Astrocyte (in vitro differentiated cells and primary cell): ENCODE measurements around the gene AMPH.

Source experiments
- EZH2 ChIP-seq: IDR thresholded peaks from 2 replicates; pipeline ENCODE4 v1.6.1; 2012; ENCODE audit warnings: mild to moderate bottlenecking, low read length, inconsistent platforms; ENCODE audit not compliant: insufficient read depth
- TF ChIP-seq, protein P1 (sequence below): IDR thresholded peaks from 2 replicates; pipeline ENCODE4 v1.5.1; 2011; ENCODE audit warnings: low read depth, mild to moderate bottlenecking, inconsistent platforms, low read length, moderate library complexity; ENCODE audit not compliant: insufficient read depth

GRCh38 chr7:38383281-38383680, 247.9 kb downstream of the AMPH start:
- TF ChIP-seq, protein P1, sequence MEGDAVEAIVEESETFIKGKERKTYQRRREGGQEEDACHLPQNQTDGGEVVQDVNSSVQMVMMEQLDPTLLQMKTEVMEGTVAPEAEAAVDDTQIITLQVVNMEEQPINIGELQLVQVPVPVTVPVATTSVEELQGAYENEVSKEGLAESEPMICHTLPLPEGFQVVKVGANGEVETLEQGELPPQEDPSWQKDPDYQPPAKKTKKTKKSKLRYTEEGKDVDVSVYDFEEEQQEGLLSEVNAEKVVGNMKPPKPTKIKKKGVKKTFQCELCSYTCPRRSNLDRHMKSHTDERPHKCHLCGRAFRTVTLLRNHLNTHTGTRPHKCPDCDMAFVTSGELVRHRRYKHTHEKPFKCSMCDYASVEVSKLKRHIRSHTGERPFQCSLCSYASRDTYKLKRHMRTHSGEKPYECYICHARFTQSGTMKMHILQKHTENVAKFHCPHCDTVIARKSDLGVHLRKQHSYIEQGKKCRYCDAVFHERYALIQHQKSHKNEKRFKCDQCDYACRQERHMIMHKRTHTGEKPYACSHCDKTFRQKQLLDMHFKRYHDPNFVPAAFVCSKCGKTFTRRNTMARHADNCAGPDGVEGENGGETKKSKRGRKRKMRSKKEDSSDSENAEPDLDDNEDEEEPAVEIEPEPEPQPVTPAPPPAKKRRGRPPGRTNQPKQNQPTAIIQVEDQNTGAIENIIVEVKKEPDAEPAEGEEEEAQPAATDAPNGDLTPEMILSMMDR = no peak
- TF ChIP-seq EZH2 = no peak
